Measurements from ENCODE around the gene PHF1.
"Not testable (repeated sequence)": the region's sequence is repeated elsewhere in the genome, so short reads cannot be mapped to it uniquely, and the experiment has no call there.

Gene PHF1

GRCh38 chr6:33377171-33377570, 33.6 kb upstream of the PHF1 start:
- Histone ChIP-seq H3K27me3 (replicated peaks; ENCODE audit: control insufficient read depth, insufficient read depth, low read length) (no peaks in the 10 kb centered on the region), H3K4me3 (ENCODE audit: low read length) (peak overlapping the region; percentile 71), H3K4me1 (ENCODE audit: control insufficient read depth, insufficient read depth, low read length) (peaks cover 38% of the 10 kb centered on the region), H3K9me3 (ENCODE audit: control insufficient read depth, low read length) (no peaks in the 10 kb centered on the region), H3K9ac (ENCODE audit: low read length) (peak overlapping the region; percentile 58), H3K36me3 (ENCODE audit: control insufficient read depth, insufficient read depth, low read length, severe bottlenecking) (no peaks in the 10 kb centered on the region)
- no peak for DNase-seq (ENCODE audit: low read depth)

- not testable (repeated sequence) for H3K27me3 ChIP-seq (replicated peaks; ENCODE audit: control insufficient read depth, insufficient read depth, low read length); H3K36me3 ChIP-seq (ENCODE audit: control insufficient read depth, insufficient read depth, low read length, severe bottlenecking)
Observed at GRCh38 chr6:33379184-33379583, 31.6 kb upstream of the PHF1 start.

GRCh38 chr6:33380272-33380981, 30.4 kb upstream of the PHF1 start:
- Histone ChIP-seq H3K36me3 (ENCODE audit: control insufficient read depth, insufficient read depth, low read length, severe bottlenecking) (no peaks in the 10 kb centered on the region), H3K9ac (ENCODE audit: low read length) (no peak overlapping the region), H3K9me3 (ENCODE audit: control insufficient read depth, low read length) (no peaks in the 10 kb centered on the region), H3K4me3 (ENCODE audit: low read length) (no peak overlapping the region), H3K4me1 (ENCODE audit: control insufficient read depth, insufficient read depth, low read length) (peaks cover 30% of the 10 kb centered on the region), H3K27me3 (replicated peaks; ENCODE audit: control insufficient read depth, insufficient read depth, low read length) (no peaks in the 10 kb centered on the region)
- DNase-seq (ENCODE audit: low read depth) = no peak

More at GRCh38 chr6:33379184-33379583, 31.6 kb upstream of the PHF1 start:
- not testable (repeated sequence) for H3K4me3 ChIP-seq (ENCODE audit: low read length); H3K9ac ChIP-seq (ENCODE audit: low read length); DNase-seq (ENCODE audit: low read depth); H3K9me3 ChIP-seq (ENCODE audit: control insufficient read depth, low read length)
- peaks cover 38% of the 10 kb centered on the region for H3K4me1 ChIP-seq (ENCODE audit: control insufficient read depth, insufficient read depth, low read length)

- H3K36me3 ChIP-seq (ENCODE audit: control insufficient read depth, insufficient read depth, low read length, severe bottlenecking) = no peaks in the 10 kb centered on the region
- H3K4me3 ChIP-seq (ENCODE audit: low read length) = no peak overlapping the region
- no peaks in the 10 kb centered on the region for H3K27me3 ChIP-seq (replicated peaks; ENCODE audit: control insufficient read depth, insufficient read depth, low read length)
- peaks cover 6% of the 10 kb centered on the region for H3K4me1 ChIP-seq (ENCODE audit: control insufficient read depth, insufficient read depth, low read length)
- DNase-seq (ENCODE audit: low read depth) = no peak
- no peaks in the 10 kb centered on the region for H3K9me3 ChIP-seq (ENCODE audit: control insufficient read depth, low read length)
- no peak overlapping the region for H3K9ac ChIP-seq (ENCODE audit: low read length)
Observed at GRCh38 chr6:33383427-33384185, 27.2 kb upstream of the PHF1 start.

- H3K4me3 ChIP-seq (ENCODE audit: low read length) = no peak overlapping the region
- H3K27me3 ChIP-seq (replicated peaks; ENCODE audit: control insufficient read depth, insufficient read depth, low read length) = no peaks in the 10 kb centered on the region
- H3K9me3 ChIP-seq (ENCODE audit: control insufficient read depth, low read length) = no peaks in the 10 kb centered on the region
- peak; percentile 76 for DNase-seq (ENCODE audit: low read depth)
- H3K9ac ChIP-seq (ENCODE audit: low read length) = no peak overlapping the region
- peaks cover 6% of the 10 kb centered on the region for H3K4me1 ChIP-seq (ENCODE audit: control insufficient read depth, insufficient read depth, low read length)
- no peaks in the 10 kb centered on the region for H3K36me3 ChIP-seq (ENCODE audit: control insufficient read depth, insufficient read depth, low read length, severe bottlenecking)
Observed at GRCh38 chr6:33384581-33385020, 26.2 kb upstream of the PHF1 start.

- no peaks in the 10 kb centered on the region for H3K9me3 ChIP-seq (ENCODE audit: control insufficient read depth, low read length)
- no peaks in the 10 kb centered on the region for H3K27me3 ChIP-seq (replicated peaks; ENCODE audit: control insufficient read depth, insufficient read depth, low read length)
- H3K36me3 ChIP-seq (ENCODE audit: control insufficient read depth, insufficient read depth, low read length, severe bottlenecking) = no peaks in the 10 kb centered on the region
- no peak overlapping the region for H3K4me3 ChIP-seq (ENCODE audit: low read length)
- DNase-seq (ENCODE audit: low read depth) = no peak
- peaks cover 5% of the 10 kb centered on the region for H3K4me1 ChIP-seq (ENCODE audit: control insufficient read depth, insufficient read depth, low read length)
- H3K9ac ChIP-seq (ENCODE audit: low read length) = no peak overlapping the region
Observed at GRCh38 chr6:33390173-33390572, 20.6 kb upstream of the PHF1 start.

GRCh38 chr6:33390767-33391277, 20.0 kb upstream of the PHF1 start:
- no peaks in the 10 kb centered on the region for H3K27me3 ChIP-seq (replicated peaks; ENCODE audit: control insufficient read depth, insufficient read depth, low read length)
- H3K36me3 ChIP-seq (ENCODE audit: control insufficient read depth, insufficient read depth, low read length, severe bottlenecking) = no peaks in the 10 kb centered on the region
- peak overlapping the region; percentile 35 for H3K4me3 ChIP-seq (ENCODE audit: low read length)
- H3K4me1 ChIP-seq (ENCODE audit: control insufficient read depth, insufficient read depth, low read length) = peaks cover 5% of the 10 kb centered on the region
- H3K9ac ChIP-seq (ENCODE audit: low read length) = peak overlapping the region; percentile 78
- DNase-seq (ENCODE audit: low read depth) = no peak
- no peaks in the 10 kb centered on the region for H3K9me3 ChIP-seq (ENCODE audit: control insufficient read depth, low read length)

- no peaks in the 10 kb centered on the region for H3K27me3 ChIP-seq (replicated peaks; ENCODE audit: control insufficient read depth, insufficient read depth, low read length)
- DNase-seq (ENCODE audit: low read depth) = peak; percentile 100
- H3K36me3 ChIP-seq (ENCODE audit: control insufficient read depth, insufficient read depth, low read length, severe bottlenecking) = no peaks in the 10 kb centered on the region
- H3K9ac ChIP-seq (ENCODE audit: low read length) = peak within 1 kb of the TSS; percentile 78
- peaks cover 5% of the 10 kb centered on the region for H3K4me1 ChIP-seq (ENCODE audit: control insufficient read depth, insufficient read depth, low read length)
- H3K9me3 ChIP-seq (ENCODE audit: control insufficient read depth, low read length) = no peaks in the 10 kb centered on the region
- peak within 1 kb of the TSS; percentile 83 for H3K4me3 ChIP-seq (ENCODE audit: low read length)
Observed at GRCh38 chr6:33391278-33391921, 19.4 kb upstream of the PHF1 start, which contains the start of gene KIFC1. KIFC1 (plus strand) TSS chr6:33391823; CDS start chr6:33391986, 163 bp downstream.

- H3K36me3 ChIP-seq (ENCODE audit: control insufficient read depth, insufficient read depth, low read length, severe bottlenecking) = no peaks in the 10 kb centered on the region
- H3K4me1 ChIP-seq (ENCODE audit: control insufficient read depth, insufficient read depth, low read length) = peaks cover 5% of the 10 kb centered on the region
- H3K27me3 ChIP-seq (replicated peaks; ENCODE audit: control insufficient read depth, insufficient read depth, low read length) = no peaks in the 10 kb centered on the region
- peak; percentile 57 for DNase-seq (ENCODE audit: low read depth)
- peak overlapping the region; percentile 83 for H3K4me3 ChIP-seq (ENCODE audit: low read length)
- H3K9me3 ChIP-seq (ENCODE audit: control insufficient read depth, low read length) = no peaks in the 10 kb centered on the region
- H3K9ac ChIP-seq (ENCODE audit: low read length) = peak overlapping the region; percentile 70
Observed at GRCh38 chr6:33391922-33392594, 18.8 kb upstream of the PHF1 start.

GRCh38 chr6:33392595-33392948, 18.2 kb upstream of the PHF1 start:
- Histone ChIP-seq H3K4me1 (ENCODE audit: control insufficient read depth, insufficient read depth, low read length) (peaks cover 5% of the 10 kb centered on the region), H3K4me3 (ENCODE audit: low read length) (peak overlapping the region; percentile 83), H3K36me3 (ENCODE audit: control insufficient read depth, insufficient read depth, low read length, severe bottlenecking) (no peaks in the 10 kb centered on the region)

More at GRCh38 chr6:33392595-33392948, 18.2 kb upstream of the PHF1 start:
- no peak for DNase-seq (ENCODE audit: low read depth)
- Histone ChIP-seq H3K27me3 (replicated peaks; ENCODE audit: control insufficient read depth, insufficient read depth, low read length) (no peaks in the 10 kb centered on the region), H3K9me3 (ENCODE audit: control insufficient read depth, low read length) (no peaks in the 10 kb centered on the region), H3K9ac (ENCODE audit: low read length) (peak overlapping the region; percentile 70)
